Coronary artery (tissue), 2 donors: ENCODE results near the gene LSP1.
A peak's percentile ranks its signal among the peaks of the same experiment; 100 is the strongest.

ENCODE experiments used
- DNase-seq: peaks from one replicate; pipeline ENCODE4 v3.0.0-alpha.2; 2017; ENCODE audit warnings: low spot score
- H3K27ac ChIP-seq, 2 donors: fragments of 200-600 bp; sonication (generic); one replicate each; pipeline ENCODE4 v1.5.1; 2016 to 2019
- H3K4me3 ChIP-seq: fragments of 200-600 bp; sonication (generic); 2 replicates; pipeline ENCODE4 v1.5.1; 2016; ENCODE audit warnings: mild to moderate bottlenecking, moderate library complexity
- CTCF ChIP-seq: fragments of 200-600 bp; sonication (generic); IDR thresholded peaks from one replicate; pipeline ENCODE4 v1.5.1; 2019; ENCODE audit warnings: antibody characterized with exemption

The LSP1 gene

GRCh38 chr11:1863352-1864216 is 10.7 kb downstream of the LSP1 start:
- TF ChIP-seq CTCF = no peak
- peak overlapping the region; percentile 86 to 93 for H3K27ac ChIP-seq
- H3K4me3 ChIP-seq = peak overlapping the region; percentile 60
- DNase-seq = peak; percentile 96

DNA sequence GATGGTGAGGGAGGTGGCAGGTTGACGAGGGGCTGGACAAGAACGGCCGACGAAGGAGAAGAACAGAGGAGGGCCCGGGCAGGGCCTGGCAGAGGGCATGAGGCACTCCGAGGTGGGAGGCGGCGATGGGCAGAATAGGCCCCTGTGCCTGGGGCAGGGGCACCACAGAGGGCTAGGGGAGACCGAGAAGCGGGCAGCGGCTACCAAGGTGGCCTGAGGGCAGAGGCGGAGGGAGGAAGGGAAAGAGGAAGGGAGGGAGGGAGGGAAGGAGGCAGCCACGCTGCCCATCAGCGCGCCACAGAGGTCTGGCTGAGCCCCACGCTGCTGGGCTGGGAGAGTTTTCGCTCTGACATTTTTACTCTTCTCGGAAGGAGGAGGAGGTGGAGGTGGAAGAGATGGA is 11.3 kb downstream of the LSP1 start:
- H3K4me3 ChIP-seq = peak overlapping the region; percentile 60

GRCh38 chr11:1864831-1865665 is 12.2 kb downstream of the LSP1 start:
- no peak for DNase-seq
- peak overlapping the region; percentile 60 for H3K4me3 ChIP-seq
- H3K27ac ChIP-seq = peak overlapping the region; percentile 86 to 93
- TF ChIP-seq CTCF = no peak

More for the DNA sequence above, 11.3 kb downstream of the LSP1 start:
- no peak for DNase-seq
- no peak for TF ChIP-seq CTCF
- peak overlapping the region; percentile 86 to 93 for H3K27ac ChIP-seq

DNA sequence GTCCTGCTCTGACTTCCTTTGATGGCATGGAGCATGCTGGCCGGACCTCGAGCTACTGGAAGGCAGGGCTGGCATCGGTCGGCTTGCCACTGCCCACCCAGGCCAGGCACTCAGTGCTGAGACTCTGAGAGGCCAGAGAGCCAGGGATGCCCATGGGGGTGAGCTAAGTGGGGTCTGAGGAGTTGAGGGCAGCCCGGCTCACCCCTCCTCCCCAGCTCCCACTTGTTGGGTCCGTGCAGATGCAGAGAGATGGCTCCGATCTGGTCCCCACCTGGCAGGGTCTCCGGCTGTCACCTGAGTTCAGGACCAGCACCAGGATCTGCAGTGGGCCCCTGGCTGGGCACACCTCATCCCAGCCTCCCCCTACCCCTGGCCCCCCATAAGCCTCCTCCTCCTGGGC is 13.3 kb downstream of the LSP1 start:
- DNase-seq = no peak
- TF ChIP-seq CTCF = no peak
- Histone ChIP-seq H3K4me3 (no peak overlapping the region), H3K27ac (peak overlapping the region in 1 of 2 donors; percentile 18)

DNA sequence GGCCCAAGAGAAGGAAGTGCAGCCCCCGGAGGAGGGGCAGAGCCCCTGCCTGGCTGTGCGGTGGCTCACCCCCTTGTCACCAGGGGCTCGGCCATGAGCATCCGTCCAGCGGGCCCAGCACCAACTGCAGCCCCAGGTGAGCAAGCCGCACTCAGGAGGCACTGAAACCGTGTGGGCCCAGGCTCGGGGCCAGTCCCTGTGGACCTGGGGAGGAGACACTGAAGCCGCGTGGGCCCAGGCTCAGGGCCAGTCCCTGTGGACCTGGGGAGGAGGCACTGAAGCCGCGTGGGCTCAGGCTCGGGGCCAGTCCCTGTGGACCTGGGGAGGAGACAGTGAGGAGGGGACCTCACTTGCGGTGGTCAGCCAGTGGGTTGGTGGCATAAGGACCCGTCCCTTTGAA is 13.9 kb downstream of the LSP1 start:
- H3K27ac ChIP-seq = peak overlapping the region in 1 of 2 donors; percentile 24
- no peak for TF ChIP-seq CTCF
- H3K4me3 ChIP-seq = no peak overlapping the region
- DNase-seq = no peak

DNA sequence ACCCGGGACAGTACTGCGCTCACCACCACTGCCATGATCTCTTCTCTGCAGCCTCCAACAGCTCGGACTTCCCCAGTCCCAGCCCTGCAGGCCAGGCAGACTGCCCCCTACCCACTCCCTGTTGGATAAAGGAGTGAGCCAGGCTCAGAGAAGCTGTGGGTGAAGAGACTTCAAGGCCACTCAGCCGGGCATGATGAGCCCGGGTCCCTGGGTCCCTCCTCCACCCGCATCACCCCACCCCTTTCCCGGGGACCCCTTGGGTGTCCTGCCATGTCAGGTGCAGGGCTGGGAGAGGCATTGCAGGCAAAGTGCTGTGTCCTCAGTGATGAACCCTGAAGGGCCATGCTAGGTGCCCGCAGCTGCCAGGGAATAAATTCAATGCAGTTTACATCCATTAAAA is 14.5 kb downstream of the LSP1 start:
- DNase-seq = no peak
- Histone ChIP-seq H3K27ac (peak overlapping the region in 1 of 2 donors; percentile 91), H3K4me3 (no peak overlapping the region)
- TF ChIP-seq CTCF = no peak
